Panc1 (cell line): ENCODE results near the gene U2AF1L4. TPM values are rescaled to one million over a fixed set of nuclear protein-coding genes. Genes with fewer than 3 reads are reported as not detected.

Experiments
- ATAC-seq: fragments of 200-7000 bp; cut with Tn5 transposase; 2 replicates; pipeline ENCODE4 v1.9.1; 2020; ENCODE audit warnings: mild to moderate bottlenecking, moderate library complexity
- BruUV-seq: library from RNA; stranded (reverse); fragments of 400-500 nt; replicated peaks from 2 replicates; lab custom pipeline; 2021; lab: Mats Ljungman, UMichigan
- CTCF ChIA-PET: fragments of 300-600 bp; sonication (Branson Sonifier 250); formaldehyde crosslinking; loops from one replicate; lab custom pipeline; 2022; ENCODE audit warnings: antibody characterized with exemption; lab: Charles Lee
- POLR2A ChIA-PET: fragments of 300-600 bp; sonication (Branson Sonifier 250); formaldehyde crosslinking; loops from one replicate; lab custom pipeline; 2022; ENCODE audit warnings: antibody characterized with exemption; lab: Charles Lee
- DNase-seq: peaks from one replicate; pipeline ENCODE4 v3.0.0-alpha.2; 2010; ENCODE audit warnings: low read depth, low spot score
- H3K27ac ChIP-seq: 2 replicates; pipeline ENCODE4 v1.5.1; 2011; ENCODE audit warnings: mild to moderate bottlenecking, low read length, inconsistent platforms
- H3K27me3 ChIP-seq: fragments of 200-500 bp; sonication (Bioruptor generic); 2 replicates; pipeline ENCODE4 v1.6.0; 2014; ENCODE audit warnings: low read length, inconsistent platforms; ENCODE audit not compliant: control insufficient read depth, insufficient read depth
- H3K36me3 ChIP-seq: fragments of 200-500 bp; sonication (Bioruptor generic); 2 replicates; pipeline ENCODE4 v1.5.1; 2014; ENCODE audit warnings: inconsistent platforms, mild to moderate bottlenecking, low read length, moderate library complexity; ENCODE audit not compliant: control insufficient read depth, insufficient read depth
- H3K4me1 ChIP-seq: 2 replicates; pipeline ENCODE4 v1.5.1; 2011; ENCODE audit warnings: inconsistent platforms, mild to moderate bottlenecking, low read length, moderate library complexity; ENCODE audit not compliant: control insufficient read depth, insufficient read depth
- H3K4me3 ChIP-seq, 2 experiments: 2 replicates each; pipeline ENCODE4 v1.5.1; 2011 to 2012; ENCODE audit warnings: low read depth in 2 of 2, low read length in 2 of 2, mild to moderate bottlenecking in 2 of 2, inconsistent platforms in 1 of 2, moderate library complexity in 1 of 2
- H3K9me3 ChIP-seq: fragments of 200-500 bp; sonication (Bioruptor generic); 2 replicates; pipeline ENCODE4 v1.5.1; 2014; ENCODE audit warnings: low read depth, mild to moderate bottlenecking, inconsistent platforms, low read length, moderate library complexity; ENCODE audit not compliant: control insufficient read depth, insufficient read depth
- CTCF ChIP-seq: fragments of 450-650 bp; IDR thresholded peaks from 2 replicates; pipeline ENCODE4 v1.5.1; 2017; ENCODE audit warnings: mild to moderate bottlenecking
- POLR2AphosphoS5 ChIP-seq: IDR thresholded peaks from 2 replicates; pipeline ENCODE4 v1.6.1; 2012; ENCODE audit warnings: mild to moderate bottlenecking, low read depth, low read length, moderate library complexity
- REST ChIP-seq, 2 experiments: IDR thresholded peaks; 2 replicates each; pipeline ENCODE4 v1.6.1; 2011 to 2012; ENCODE audit warnings: low read depth in 2 of 2, control low read depth in 1 of 2, low read length in 1 of 2, mild to moderate bottlenecking in 1 of 2, moderate library complexity in 1 of 2; ENCODE audit not compliant: insufficient read depth in 1 of 2
- SIN3A ChIP-seq: IDR thresholded peaks from 2 replicates; pipeline ENCODE4 v1.6.1; 2012; ENCODE audit warnings: low read depth, mild to moderate bottlenecking, low read length, moderate library complexity, borderline replicate concordance; ENCODE audit not compliant: insufficient read depth
- TCF7L2 ChIP-seq: IDR thresholded peaks from 2 replicates; pipeline ENCODE4 v1.6.1; 2011; ENCODE audit warnings: mild to moderate bottlenecking, low read depth, low read length, inconsistent platforms
- in situ Hi-C: cut with HindIII; loops from 2 replicates; pipeline ENCODE4 v1.10.0; 2016; ENCODE audit warnings: low sequenced_read_pairs, low pct_unique_long_range_greater_than_20kb
- intact Hi-C: fragments of 100-400 bp; cut with micrococcal nuclease; formaldehyde crosslinking; loops from one replicate; pipeline ENCODE4 v1.10.0; 2022; ENCODE audit not compliant: unreplicated experiment
- total RNA-seq: library from RNA; stranded (reverse); gene quantifications from one replicate; pipeline ENCODE4 v1.2.1, GENCODE V29; 2021; ENCODE audit not compliant: unreplicated experiment

Gene U2AF1L4
- total RNA-seq, 1 experiment from 2014 or later: 29.8 TPM

- BruUV-seq: no TSS peak
- intact Hi-C loops: no loop called here
- CTCF ChIA-PET: interaction anchor here (0.5 kb wide), 1 partner anchor 23 kb away, joined by 8 read pairs; no protein-coding TSS in a partner anchor
Measured at GRCh38 chr19:35720648-35721047, 24.6 kb downstream of the U2AF1L4 start.

GRCh38 chr19:35720163-35720524 is 25.1 kb downstream of the U2AF1L4 start:
- Histone ChIP-seq H3K36me3 (peaks cover 16% of the 10 kb centered on the region; the same call in 1 of the 2 replicates), H3K27me3 (no peaks in the 10 kb centered on the region), H3K27ac (no peak overlapping the region), H3K4me3 (no peak overlapping the region), H3K4me1 (peaks cover 16% of the 10 kb centered on the region), H3K9me3 (no peaks in the 10 kb centered on the region)
- ATAC-seq (no peak), DNase-seq (no peak)
- ChIA-PET CTCF (interaction anchor here (0.5 kb wide), 1 partner anchor 23 kb away, joined by 8 read pairs; no protein-coding TSS in a partner anchor), POLR2A (no interaction called here)
- intact Hi-C loops: no loop called here
- BruUV-seq: no TSS peak
- TF ChIP-seq POLR2AphosphoS5 (no peak), TCF7L2 (no peak), CTCF (no peak), REST (IDR thresholded peaks at IDR 0.05; ENCODE audit: insufficient read depth in 1 of 2, low read depth in 2 of 2, low read length in 1 of 2) (no peak), SIN3A (no peak)
- in situ Hi-C loops: no loop called here

More at GRCh38 chr19:35720648-35721047, 24.6 kb downstream of the U2AF1L4 start:
- POLR2A ChIA-PET: no interaction called here
- in situ Hi-C loops: no loop called here
- Histone ChIP-seq H3K36me3 (peaks cover 18% of the 10 kb centered on the region; the same call in 1 of the 2 replicates), H3K4me3 (no peak overlapping the region), H3K27ac (no peak overlapping the region), H3K27me3 (no peaks in the 10 kb centered on the region), H3K9me3 (no peaks in the 10 kb centered on the region), H3K4me1 (peaks cover 14% of the 10 kb centered on the region)
- no peak for ATAC-seq
- TF ChIP-seq REST (IDR thresholded peaks at IDR 0.05; ENCODE audit: insufficient read depth in 1 of 2, low read depth in 2 of 2, low read length in 1 of 2) (no peak), SIN3A (no peak), CTCF (no peak), POLR2AphosphoS5 (no peak), TCF7L2 (no peak)
- no peak for DNase-seq
